OCI-LY3 (cell line): ENCODE measurements around the gene ANKS4B.

Experiments used
- CTCF ChIP-seq: fragments of 200-600, 300-600 bp; sonication (generic); IDR thresholded peaks from 2 replicates; pipeline ENCODE4 v1.5.1; 2014; ENCODE audit warnings: antibody characterized with exemption, low read length, low read depth
- EZH2phosphoT487 ChIP-seq: fragments of 200-600 bp; shearing (Covaris generic); IDR thresholded peaks from 2 replicates; pipeline ENCODE4 v1.6.1; 2018; ENCODE audit warnings: antibody characterized with exemption, mixed run types, low read depth

GRCh38 chr16:21272253-21272652 lies 38.8 kb downstream of the ANKS4B start:
- TF ChIP-seq CTCF (no peak), EZH2phosphoT487 (no peak)
